T47D (cell line): Measurements from ENCODE around the gene LIMCH1.
"Not testable (repeated sequence)": the region's sequence is repeated elsewhere in the genome, so short reads cannot be mapped to it uniquely, and the experiment has no call there.

Experiments
- DNase-seq, 2 experiments: peaks; one replicate each; pipeline versions ENCODE4 v3.0.0 to v3.0.0-alpha.2; 2011 to 2012; ENCODE audit warnings: low read depth in 1 of 2, low spot score in 1 of 2
- JUND ChIP-seq: IDR thresholded peaks from 2 replicates; pipeline ENCODE4 v1.6.1; 2012; ENCODE audit warnings: low read depth
- in situ Hi-C: cut with HindIII; loops from 2 replicates; pipeline ENCODE4 v1.10.0; 2016; ENCODE audit warnings: low sequenced_read_pairs, low pct_unique_long_range_greater_than_20kb

LIMCH1 gene

DNA sequence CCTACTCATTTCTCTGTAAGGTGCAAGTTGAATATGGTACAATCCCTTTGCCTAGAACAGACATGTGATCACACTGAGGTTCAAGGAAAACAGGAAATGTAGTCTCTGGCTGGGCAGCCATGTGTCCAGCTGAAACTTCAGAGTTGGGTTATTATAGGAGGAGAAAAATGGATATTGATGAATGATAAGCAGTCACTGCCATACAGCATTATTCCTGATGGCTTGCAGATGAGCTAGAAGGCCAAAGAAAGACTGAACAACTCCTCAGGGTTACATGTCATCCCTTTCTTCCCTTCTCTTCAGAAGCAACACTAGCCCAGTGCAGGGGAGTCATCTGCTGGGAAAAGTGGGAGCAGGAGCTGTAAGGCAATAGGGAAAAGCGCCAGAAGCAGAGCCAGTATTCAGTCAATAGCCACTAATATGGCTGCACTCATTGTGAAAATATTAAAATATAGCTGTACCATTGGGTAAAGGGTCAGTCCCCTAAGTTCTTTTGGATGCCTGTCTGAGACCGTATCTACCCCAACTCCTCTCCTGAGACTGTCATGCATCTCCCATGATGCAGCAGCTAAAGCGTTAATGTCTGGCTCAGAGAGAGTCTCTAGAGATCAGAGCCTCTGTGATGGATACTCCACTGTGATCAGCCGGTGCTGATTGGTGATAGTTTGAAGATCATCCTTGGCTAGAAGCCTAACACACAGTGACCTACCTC is 190.1 kb downstream of the LIMCH1 start:
- no peak for DNase-seq
- in situ Hi-C loops: no loop called here
- TF ChIP-seq JUND: no peak

- no peak for DNase-seq
- in situ Hi-C loops: no loop called here
- no peak for TF ChIP-seq JUND
Measured at GRCh38 chr4:41728573-41728913, 190.6 kb downstream of the LIMCH1 start.

- in situ Hi-C loops: no loop called here
- no peak for TF ChIP-seq JUND
- DNase-seq: no peak
Measured at GRCh38 chr4:41731569-41732126, 193.7 kb downstream of the LIMCH1 start.

DNA sequence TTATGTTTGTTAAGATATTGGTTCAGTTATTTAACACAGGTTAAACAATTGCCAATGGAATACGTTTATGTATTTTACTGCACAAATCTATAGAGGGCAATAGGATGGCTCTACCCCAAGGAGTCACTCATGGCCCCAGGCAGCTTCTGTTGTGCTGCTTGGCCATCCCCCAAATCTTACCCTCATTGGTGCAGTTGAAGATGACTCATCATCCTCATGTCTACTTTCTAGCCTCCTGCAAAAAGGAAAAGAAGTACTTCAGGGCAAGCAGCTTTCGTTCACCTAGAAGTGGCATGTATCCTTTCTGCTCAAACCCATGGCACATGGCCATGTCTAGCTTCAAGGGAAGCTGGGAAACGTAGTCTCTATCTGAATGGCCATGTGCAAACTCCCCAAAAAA is 196.4 kb downstream of the LIMCH1 start:
- TF ChIP-seq JUND: no peak
- peak in 1 of 2 experiments; percentile 42 for DNase-seq
- in situ Hi-C loops: no loop called here

- DNase-seq, in situ Hi-C loops: not testable (repeated sequence)
Measured at GRCh38 chr4:41737491-41737890, 199.5 kb downstream of the LIMCH1 start.

- no peak for TF ChIP-seq JUND
- in situ Hi-C loops: no loop called here
- no peak for DNase-seq
Measured at GRCh38 chr4:41741354-41741753, 203.4 kb downstream of the LIMCH1 start.

DNA sequence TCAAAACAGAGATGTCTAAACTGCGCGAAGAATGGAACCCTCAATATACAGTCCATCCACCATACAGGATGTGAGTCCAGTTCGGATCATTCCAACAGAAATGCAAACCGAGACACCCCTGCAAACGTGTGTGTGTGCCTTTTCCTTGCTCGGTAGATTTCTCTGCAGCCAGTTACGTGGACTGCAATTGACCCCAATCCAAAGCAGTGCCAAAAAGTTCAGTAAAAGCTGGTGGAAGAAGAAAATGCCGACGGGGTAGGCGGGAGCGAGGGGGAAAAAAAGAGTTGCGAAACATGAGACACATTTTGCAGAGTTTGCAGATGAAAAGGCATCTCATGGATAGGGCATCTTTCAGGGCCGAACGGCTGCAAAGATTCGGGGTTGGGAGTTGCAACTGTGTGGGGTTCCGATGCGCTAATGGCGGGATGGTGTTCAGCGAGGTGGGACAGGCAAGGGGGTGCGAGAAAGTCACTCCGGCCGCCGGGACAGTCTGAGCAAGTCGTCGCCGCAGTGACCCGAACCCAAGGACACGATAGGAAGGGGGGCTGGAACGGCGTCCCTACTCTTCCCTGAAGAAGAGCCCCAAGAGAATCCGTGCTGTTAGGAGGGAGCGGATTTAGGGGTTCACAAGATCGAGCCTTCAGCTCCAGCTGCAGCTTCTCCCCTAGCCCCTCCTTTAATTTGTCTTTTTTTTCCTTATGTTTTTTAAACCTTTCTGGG is 206.8 kb downstream of the LIMCH1 start:
- no peak for DNase-seq
- no peak for TF ChIP-seq JUND
- in situ Hi-C loops: no loop called here

GRCh38 chr4:41745292-41746024 is 207.5 kb downstream of the LIMCH1 start:
- in situ Hi-C loops: no loop called here

DNA sequence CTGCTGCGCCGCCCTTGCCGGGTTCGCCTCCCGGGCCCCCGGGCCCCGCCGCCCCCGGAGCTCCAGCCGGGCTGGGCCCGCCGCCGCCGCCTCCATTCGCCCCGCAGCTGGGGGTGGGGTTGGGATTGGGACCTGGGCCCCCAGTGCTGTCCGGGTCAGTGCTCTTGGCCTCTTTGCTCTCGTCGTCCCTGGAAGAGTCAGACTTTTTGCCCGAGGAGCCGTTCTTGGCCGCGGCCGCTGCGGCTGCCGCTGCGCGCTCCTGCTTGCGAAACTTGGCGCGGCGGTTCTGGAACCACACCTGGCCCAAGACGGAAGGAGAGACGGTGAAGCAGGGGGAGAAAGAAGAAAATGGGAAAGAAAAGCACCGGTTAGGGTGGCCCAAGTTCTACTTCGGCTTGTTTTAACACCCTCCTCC is 208.1 kb downstream of the LIMCH1 start:
- DNase-seq: no peak
- in situ Hi-C loops: no loop called here
- TF ChIP-seq JUND: no peak

More at GRCh38 chr4:41745292-41746024, 207.5 kb downstream of the LIMCH1 start:
- DNase-seq: no peak
- no peak for TF ChIP-seq JUND

GRCh38 chr4:41746440-41747229 is 208.7 kb downstream of the LIMCH1 start:
- DNase-seq: no peak
- in situ Hi-C loops: no loop called here
- no peak for TF ChIP-seq JUND

GRCh38 chr4:41747230-41748055 is 209.5 kb downstream of the LIMCH1 start:
- DNase-seq: no peak
- in situ Hi-C loops: no loop called here
- TF ChIP-seq JUND: no peak

- TF ChIP-seq JUND: no peak
- in situ Hi-C loops: no loop called here
- DNase-seq: no peak
Measured at GRCh38 chr4:41748074-41748570, 210.2 kb downstream of the LIMCH1 start.
